ENCODE measurements around the gene ATXN1.

The ATXN1 gene

DNA sequence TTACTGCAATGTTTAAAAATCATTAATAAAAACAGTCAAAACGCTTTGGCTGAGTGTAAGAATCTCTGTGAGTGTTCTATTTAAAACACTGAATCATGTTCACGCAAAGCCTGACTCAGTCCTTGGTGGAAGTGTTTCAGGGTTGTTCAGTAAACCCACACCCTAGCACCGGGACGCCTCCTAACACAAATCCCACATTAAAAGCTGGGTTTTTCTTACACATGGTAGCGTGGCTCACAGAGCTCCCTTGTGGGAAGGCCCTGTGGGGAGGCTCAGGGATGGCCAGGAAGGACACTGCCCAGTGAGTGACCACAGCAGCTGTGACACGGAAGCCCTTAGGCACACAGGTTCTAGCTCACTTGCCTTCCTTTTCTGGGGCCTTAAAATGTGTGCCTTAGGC lies 442.7 kb downstream of the ATXN1 start:
- H3K79me2 ChIP-seq (ENCODE audit: control insufficient read depth, low read length) = no peaks in the 10 kb centered on the region
- H3K36me3 ChIP-seq (ENCODE audit: control insufficient read depth, low read length) = no peaks in the 10 kb centered on the region
- H3K4me1 ChIP-seq (ENCODE audit: control insufficient read depth, low read length) = peaks cover 41% of the 10 kb centered on the region
- TF ChIP-seq EZH2phosphoT487 (IDR thresholded peaks at IDR 0.05; ENCODE audit: borderline replicate concordance, low read length) = no peak
- TF ChIP-seq, protein P1, sequence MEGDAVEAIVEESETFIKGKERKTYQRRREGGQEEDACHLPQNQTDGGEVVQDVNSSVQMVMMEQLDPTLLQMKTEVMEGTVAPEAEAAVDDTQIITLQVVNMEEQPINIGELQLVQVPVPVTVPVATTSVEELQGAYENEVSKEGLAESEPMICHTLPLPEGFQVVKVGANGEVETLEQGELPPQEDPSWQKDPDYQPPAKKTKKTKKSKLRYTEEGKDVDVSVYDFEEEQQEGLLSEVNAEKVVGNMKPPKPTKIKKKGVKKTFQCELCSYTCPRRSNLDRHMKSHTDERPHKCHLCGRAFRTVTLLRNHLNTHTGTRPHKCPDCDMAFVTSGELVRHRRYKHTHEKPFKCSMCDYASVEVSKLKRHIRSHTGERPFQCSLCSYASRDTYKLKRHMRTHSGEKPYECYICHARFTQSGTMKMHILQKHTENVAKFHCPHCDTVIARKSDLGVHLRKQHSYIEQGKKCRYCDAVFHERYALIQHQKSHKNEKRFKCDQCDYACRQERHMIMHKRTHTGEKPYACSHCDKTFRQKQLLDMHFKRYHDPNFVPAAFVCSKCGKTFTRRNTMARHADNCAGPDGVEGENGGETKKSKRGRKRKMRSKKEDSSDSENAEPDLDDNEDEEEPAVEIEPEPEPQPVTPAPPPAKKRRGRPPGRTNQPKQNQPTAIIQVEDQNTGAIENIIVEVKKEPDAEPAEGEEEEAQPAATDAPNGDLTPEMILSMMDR (IDR thresholded peaks at IDR 0.05; ENCODE audit: low read depth, low read length, poor library complexity, severe bottlenecking) = no peak
- H3K9me3 ChIP-seq (ENCODE audit: control insufficient read depth, insufficient read depth, low read length) = no peaks in the 10 kb centered on the region
- no peaks in the 10 kb centered on the region for H3F3A ChIP-seq (ENCODE audit: control insufficient read depth, insufficient read depth)
- no peak overlapping the region for H3K4me2 ChIP-seq (ENCODE audit: low read length)
- no peak overlapping the region for H3K4me3 ChIP-seq (ENCODE audit: low read length)
- H3K27me3 ChIP-seq (ENCODE audit: control insufficient read depth, low read length) = no peaks in the 10 kb centered on the region
- H3K9me2 ChIP-seq (replicated peaks; ENCODE audit: control insufficient read depth, low read length) = no peaks in the 10 kb centered on the region
- no peak overlapping the region for H3K27ac ChIP-seq (ENCODE audit: low read depth, low read length)
- no peaks in the 10 kb centered on the region for H4K20me1 ChIP-seq (ENCODE audit: control insufficient read depth, insufficient read depth, low read depth, low read length)

DNA sequence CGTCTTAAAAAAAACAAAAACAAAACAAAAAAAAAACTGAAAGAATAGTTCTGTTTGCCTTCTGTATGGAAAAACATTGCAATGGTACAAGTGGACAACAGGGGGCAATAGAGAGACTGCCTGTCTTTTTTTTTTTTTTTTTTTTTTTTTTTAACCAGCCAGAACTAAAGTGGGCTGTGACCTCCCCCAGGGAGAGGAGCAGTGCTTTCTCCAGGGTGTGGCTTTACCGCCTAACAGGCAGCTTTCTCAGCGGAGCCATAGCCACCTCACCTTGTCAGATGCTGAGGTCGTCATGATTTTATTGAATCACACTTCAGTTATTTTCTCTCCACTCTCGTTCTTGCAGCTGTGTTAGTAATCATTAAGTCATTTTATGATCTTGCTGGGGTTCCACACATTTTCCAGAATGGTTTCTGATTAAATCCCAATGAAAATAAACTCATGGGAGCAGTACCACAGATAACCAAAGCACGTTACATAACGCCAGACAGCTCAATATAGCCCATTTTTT lies 444.5 kb downstream of the ATXN1 start:
- H3K36me3 ChIP-seq (ENCODE audit: control insufficient read depth, low read length) = no peaks in the 10 kb centered on the region
- no peaks in the 10 kb centered on the region for H3K27me3 ChIP-seq (ENCODE audit: control insufficient read depth, low read length)
- H4K20me1 ChIP-seq (ENCODE audit: control insufficient read depth, insufficient read depth, low read depth, low read length) = no peaks in the 10 kb centered on the region
- TF ChIP-seq EZH2phosphoT487 (IDR thresholded peaks at IDR 0.05; ENCODE audit: borderline replicate concordance, low read length) = no peak
- TF ChIP-seq, protein P1 (IDR thresholded peaks at IDR 0.05; ENCODE audit: low read depth, low read length, poor library complexity, severe bottlenecking) = peak; percentile 73
- H3K4me3 ChIP-seq (ENCODE audit: low read length) = no peak overlapping the region
- no peaks in the 10 kb centered on the region for H3K9me2 ChIP-seq (replicated peaks; ENCODE audit: control insufficient read depth, low read length)
- H3K27ac ChIP-seq (ENCODE audit: low read depth, low read length) = no peak overlapping the region
- H3K79me2 ChIP-seq (ENCODE audit: control insufficient read depth, low read length) = no peaks in the 10 kb centered on the region
- H3F3A ChIP-seq (ENCODE audit: control insufficient read depth, insufficient read depth) = no peaks in the 10 kb centered on the region
- no peaks in the 10 kb centered on the region for H3K9me3 ChIP-seq (ENCODE audit: control insufficient read depth, insufficient read depth, low read length)
- peak overlapping the region; percentile 34 for H3K4me2 ChIP-seq (ENCODE audit: low read length)
- H3K4me1 ChIP-seq (ENCODE audit: control insufficient read depth, low read length) = peaks cover 25% of the 10 kb centered on the region

DNA sequence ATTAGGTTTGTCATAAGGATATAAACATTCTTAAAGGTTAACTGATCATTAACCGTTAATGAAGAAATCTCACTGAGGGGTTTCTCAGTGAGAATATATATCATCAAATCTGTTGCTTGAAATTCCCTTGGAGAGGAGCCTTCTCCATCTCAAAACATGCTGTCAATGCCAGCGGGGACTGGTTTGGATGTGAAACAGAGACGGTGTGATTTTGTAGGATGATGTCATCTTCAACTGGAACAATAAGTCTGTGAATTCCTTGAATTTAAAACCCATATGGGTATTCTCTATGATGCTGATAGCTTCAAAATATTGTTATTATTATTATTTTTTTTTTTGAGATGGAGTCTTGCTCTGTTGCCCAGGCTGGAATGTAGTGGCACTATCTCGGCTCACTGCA lies 447.0 kb downstream of the ATXN1 start:
- H3K27me3 ChIP-seq (ENCODE audit: control insufficient read depth, low read length) = no peaks in the 10 kb centered on the region
- H3F3A ChIP-seq (ENCODE audit: control insufficient read depth, insufficient read depth) = no peaks in the 10 kb centered on the region
- H3K9me2 ChIP-seq (replicated peaks; ENCODE audit: control insufficient read depth, low read length) = no peaks in the 10 kb centered on the region
- TF ChIP-seq, protein P1 (IDR thresholded peaks at IDR 0.05; ENCODE audit: low read depth, low read length, poor library complexity, severe bottlenecking) = no peak
- no peak for TF ChIP-seq EZH2phosphoT487 (IDR thresholded peaks at IDR 0.05; ENCODE audit: borderline replicate concordance, low read length)
- peaks cover 13% of the 10 kb centered on the region for H3K4me1 ChIP-seq (ENCODE audit: control insufficient read depth, low read length)
- no peak overlapping the region for H3K4me2 ChIP-seq (ENCODE audit: low read length)
- H3K27ac ChIP-seq (ENCODE audit: low read depth, low read length) = no peak overlapping the region
- H3K79me2 ChIP-seq (ENCODE audit: control insufficient read depth, low read length) = no peaks in the 10 kb centered on the region
- H3K36me3 ChIP-seq (ENCODE audit: control insufficient read depth, low read length) = no peaks in the 10 kb centered on the region
- H4K20me1 ChIP-seq (ENCODE audit: control insufficient read depth, insufficient read depth, low read depth, low read length) = no peaks in the 10 kb centered on the region
- H3K4me3 ChIP-seq (ENCODE audit: low read length) = no peak overlapping the region
- H3K9me3 ChIP-seq (ENCODE audit: control insufficient read depth, insufficient read depth, low read length) = no peaks in the 10 kb centered on the region
